ENCODE measurements around the gene RBM26.
A peak's percentile ranks its signal among the peaks of the same experiment; 100 is the strongest.

The RBM26 gene

GRCh38 chr13:79405501-79405830 lies 589 bp downstream of the RBM26 start:
- no peak for DNase-seq (ENCODE audit: extremely low read depth, insufficient read length)
- no peak for TF ChIP-seq CTCF (IDR thresholded peaks at IDR 0.05; ENCODE audit: insufficient read depth, low read length, poor library complexity, severe bottlenecking)
- peak overlapping the region; percentile 94 for H3K4me3 ChIP-seq (replicated peaks; ENCODE audit: low read depth, low read length)
- H3K27me3 ChIP-seq (replicated peaks; ENCODE audit: control insufficient read depth, insufficient read depth, low read length): no peaks in the 10 kb centered on the region
- H3K36me3 ChIP-seq (ENCODE audit: control insufficient read depth, insufficient read depth, low read length): no peaks in the 10 kb centered on the region

GRCh38 chr13:79404985-79405384 lies 1.1 kb downstream of the RBM26 start:
- DNase-seq (ENCODE audit: extremely low read depth, insufficient read length): no peak
- Histone ChIP-seq H3K4me3 (replicated peaks; ENCODE audit: low read depth, low read length) (peak overlapping the region; percentile 94), H3K36me3 (ENCODE audit: control insufficient read depth, insufficient read depth, low read length) (peaks cover 3% of the 10 kb centered on the region; the same call in 1 of the 2 replicates), H3K27me3 (replicated peaks; ENCODE audit: control insufficient read depth, insufficient read depth, low read length) (no peaks in the 10 kb centered on the region)
- TF ChIP-seq CTCF (IDR thresholded peaks at IDR 0.05; ENCODE audit: insufficient read depth, low read length, poor library complexity, severe bottlenecking): no peak

GRCh38 chr13:79404361-79404760 lies 1.7 kb downstream of the RBM26 start:
- no peak for TF ChIP-seq CTCF (IDR thresholded peaks at IDR 0.05; ENCODE audit: insufficient read depth, low read length, poor library complexity, severe bottlenecking)
- peak overlapping the region; percentile 94 for H3K4me3 ChIP-seq (replicated peaks; ENCODE audit: low read depth, low read length)
- no peak for DNase-seq (ENCODE audit: extremely low read depth, insufficient read length)
- H3K36me3 ChIP-seq (ENCODE audit: control insufficient read depth, insufficient read depth, low read length): peaks cover 3% of the 10 kb centered on the region
- no peaks in the 10 kb centered on the region for H3K27me3 ChIP-seq (replicated peaks; ENCODE audit: control insufficient read depth, insufficient read depth, low read length)

- Histone ChIP-seq H3K36me3 (ENCODE audit: control insufficient read depth, insufficient read depth, low read length) (peaks cover 3% of the 10 kb centered on the region), H3K27me3 (replicated peaks; ENCODE audit: control insufficient read depth, insufficient read depth, low read length) (no peaks in the 10 kb centered on the region), H3K4me3 (replicated peaks; ENCODE audit: low read depth, low read length) (peak overlapping the region; percentile 94)
- DNase-seq (ENCODE audit: extremely low read depth, insufficient read length): no peak
- TF ChIP-seq CTCF (IDR thresholded peaks at IDR 0.05; ENCODE audit: insufficient read depth, low read length, poor library complexity, severe bottlenecking): no peak
These were observed 2.9 kb downstream of the RBM26 start for GRCh38 chr13:79403113-79403512.

GRCh38 chr13:79402679-79403078 lies 3.4 kb downstream of the RBM26 start:
- no peak for TF ChIP-seq CTCF (IDR thresholded peaks at IDR 0.05; ENCODE audit: insufficient read depth, low read length, poor library complexity, severe bottlenecking)
- Histone ChIP-seq H3K4me3 (replicated peaks; ENCODE audit: low read depth, low read length) (peak overlapping the region; percentile 13; the same call in 1 of the 2 replicates), H3K36me3 (ENCODE audit: control insufficient read depth, insufficient read depth, low read length) (peaks cover 4% of the 10 kb centered on the region), H3K27me3 (replicated peaks; ENCODE audit: control insufficient read depth, insufficient read depth, low read length) (no peaks in the 10 kb centered on the region)
- DNase-seq (ENCODE audit: extremely low read depth, insufficient read length): no peak

GRCh38 chr13:79402074-79402635 lies 3.9 kb downstream of the RBM26 start:
- Histone ChIP-seq H3K4me3 (replicated peaks; ENCODE audit: low read depth, low read length) (no peak overlapping the region), H3K36me3 (ENCODE audit: control insufficient read depth, insufficient read depth, low read length) (peaks cover 5% of the 10 kb centered on the region), H3K27me3 (replicated peaks; ENCODE audit: control insufficient read depth, insufficient read depth, low read length) (no peaks in the 10 kb centered on the region)
- TF ChIP-seq CTCF (IDR thresholded peaks at IDR 0.05; ENCODE audit: insufficient read depth, low read length, poor library complexity, severe bottlenecking): no peak
- no peak for DNase-seq (ENCODE audit: extremely low read depth, insufficient read length)
